ENCODE results near the gene C16orf92.
A peak's percentile ranks its signal among the peaks of the same experiment; 100 is the strongest.

The C16orf92 gene

GRCh38 chr16:30022887-30023286, at the start of gene C16orf92:
Gene C16orf92, plus strand, starts transcription at chr16:30023198. Its CDS starts 143 bp downstream, at chr16:30023341.
- no peak for DNase-seq (ENCODE audit: low read depth in 2 of 2)

GRCh38 chr16:29973384-29974246, 49.4 kb upstream of the C16orf92 start, which contains the start of gene TAOK2:
Gene TAOK2, plus strand, starts transcription at chr16:29973868. Its CDS starts 3,905 bp downstream, at chr16:29977773.
- DNase-seq (ENCODE audit: low read depth in 2 of 2) = peak; percentile 81 to 87

GRCh38 chr16:29974291-29975133, 48.5 kb upstream of the C16orf92 start:
- no peak for DNase-seq (ENCODE audit: low read depth in 2 of 2)

- DNase-seq (ENCODE audit: low read depth in 2 of 2) = no peak
These were observed 47.9 kb upstream of the C16orf92 start for GRCh38 chr16:29975134-29975538.

GRCh38 chr16:29975811-29976511, 47.0 kb upstream of the C16orf92 start:
- DNase-seq (ENCODE audit: low read depth in 2 of 2) = no peak

- DNase-seq (ENCODE audit: low read depth in 2 of 2) = no peak
These were observed 45.8 kb upstream of the C16orf92 start for GRCh38 chr16:29977063-29977825.

GRCh38 chr16:29978081-29978480, 44.9 kb upstream of the C16orf92 start:
- no peak for DNase-seq (ENCODE audit: low read depth in 2 of 2)

GRCh38 chr16:29978564-29979270, 44.3 kb upstream of the C16orf92 start:
- no peak for DNase-seq (ENCODE audit: low read depth in 2 of 2)

- DNase-seq (ENCODE audit: low read depth in 2 of 2) = no peak
These were observed 40.2 kb upstream of the C16orf92 start for GRCh38 chr16:29982560-29983419.

- DNase-seq (ENCODE audit: low read depth in 2 of 2) = no peak
These were observed 39.4 kb upstream of the C16orf92 start for GRCh38 chr16:29983420-29984136.

GRCh38 chr16:29984137-29984763, 38.7 kb upstream of the C16orf92 start:
- no peak for DNase-seq (ENCODE audit: low read depth in 2 of 2)

GRCh38 chr16:29984764-29985147, 38.2 kb upstream of the C16orf92 start:
- no peak for DNase-seq (ENCODE audit: low read depth in 2 of 2)

GRCh38 chr16:29985271-29985811, 37.7 kb upstream of the C16orf92 start:
- no peak for DNase-seq (ENCODE audit: low read depth in 2 of 2)

GRCh38 chr16:29986231-29986630, 36.8 kb upstream of the C16orf92 start:
- no peak for DNase-seq (ENCODE audit: low read depth in 2 of 2)

GRCh38 chr16:29986931-29987330, 36.1 kb upstream of the C16orf92 start:
- no peak for DNase-seq (ENCODE audit: low read depth in 2 of 2)

- no peak for DNase-seq (ENCODE audit: low read depth in 2 of 2)
These were observed 35.5 kb upstream of the C16orf92 start for GRCh38 chr16:29987371-29988085.

GRCh38 chr16:29988346-29989075, 34.5 kb upstream of the C16orf92 start:
- DNase-seq (ENCODE audit: low read depth in 2 of 2) = no peak

All from stimulated activated CD8-positive, alpha-beta memory T cell treated with anti-CD3 and anti-CD28 coated beads, Interleukin-7, amount 100 ng/mL, for 1 hour (primary cell).